Keratinocyte (primary cell): ENCODE results near the gene SEPTIN1. TPM values are rescaled to one million over a fixed set of nuclear protein-coding genes. Genes with fewer than 3 reads are reported as not detected.

ENCODE experiments used
- DNase-seq: peaks from one replicate; pipeline ENCODE4 v3.0.0-alpha.2; 2011; ENCODE audit warnings: low read depth, missing footprints, low spot score
- FAIRE-seq: peaks from 2 replicates; lab custom pipeline; 2011; peaks lifted over from hg19 to GRCh38; lab: Jason Lieb, UNC
- H2AFZ ChIP-seq: 2 replicates; pipeline ENCODE4 v1.6.0; 2012; ENCODE audit warnings: low read length, control low read depth, inconsistent platforms; ENCODE audit not compliant: control insufficient read depth
- H3K27ac ChIP-seq: 2 replicates; pipeline ENCODE4 v1.5.1; 2011; ENCODE audit warnings: low read length; ENCODE audit not compliant: control insufficient read depth, insufficient read depth
- H3K27me3 ChIP-seq: 3 replicates; pipeline ENCODE4 v1.6.0; 2011; ENCODE audit warnings: low read length; ENCODE audit not compliant: control insufficient read depth, insufficient read depth; ENCODE audit errors: extremely low read depth
- H3K36me3 ChIP-seq, 2 experiments: 2 replicates in 1 of 2; 3 replicates in 1 of 2; pipeline ENCODE4 v1.5.1; 2011; ENCODE audit warnings: low read length in 2 of 2, mild to moderate bottlenecking in 1 of 2; ENCODE audit not compliant: control insufficient read depth in 2 of 2, insufficient read depth in 2 of 2; ENCODE audit errors: extremely low read depth in 1 of 2
- H3K4me1 ChIP-seq: 3 replicates; pipeline ENCODE4 v1.5.1; 2011; ENCODE audit warnings: low read length; ENCODE audit not compliant: control insufficient read depth, insufficient read depth; ENCODE audit errors: extremely low read depth
- H3K4me2 ChIP-seq: 3 replicates; pipeline ENCODE4 v1.6.0; 2011; ENCODE audit warnings: low read depth, low read length; ENCODE audit not compliant: control insufficient read depth, insufficient read depth; ENCODE audit errors: extremely low read depth
- H3K4me3 ChIP-seq, 3 experiments: fragments of 200-600 bp in 1 of 3; sonication (generic) in 1 of 3; 2 replicates in 2 of 3; 3 replicates in 1 of 3; pipeline ENCODE4 v1.5.1; 2011 to 2016; ENCODE audit warnings: low read length in 3 of 3, mild to moderate bottlenecking in 3 of 3, control low read depth in 2 of 3, inconsistent platforms in 1 of 3, low read depth in 1 of 3, mixed read lengths in 1 of 3, mixed run types in 1 of 3, moderate library complexity in 1 of 3; ENCODE audit not compliant: control insufficient read depth in 2 of 3, insufficient read depth in 2 of 3; ENCODE audit errors: extremely low read depth in 1 of 3
- H3K79me2 ChIP-seq: 2 replicates; pipeline ENCODE4 v1.6.0; 2012; ENCODE audit warnings: low read length; ENCODE audit not compliant: control insufficient read depth, insufficient read depth
- H3K9ac ChIP-seq: 3 replicates; pipeline ENCODE4 v1.6.0; 2011; ENCODE audit warnings: low read length; ENCODE audit not compliant: control insufficient read depth, insufficient read depth; ENCODE audit errors: extremely low read depth
- H3K9me1 ChIP-seq: 3 replicates; pipeline ENCODE4 v1.6.0; 2011; ENCODE audit warnings: low read length; ENCODE audit not compliant: control insufficient read depth, insufficient read depth; ENCODE audit errors: extremely low read depth
- H3K9me3 ChIP-seq: 2 replicates; pipeline ENCODE4 v1.5.1; 2012; ENCODE audit warnings: low read depth, low read length; ENCODE audit not compliant: control insufficient read depth
- H4K20me1 ChIP-seq: 3 replicates; pipeline ENCODE4 v1.6.0; 2011; ENCODE audit warnings: low read length; ENCODE audit not compliant: control insufficient read depth, insufficient read depth; ENCODE audit errors: extremely low read depth
- CTCF ChIP-seq, 3 experiments: IDR thresholded peaks in 1 of 3; conservative IDR thresholded peaks in 1 of 3; optimal IDR thresholded peaks in 1 of 3; 2 replicates in 2 of 3; 3 replicates in 1 of 3; pipeline versions ENCODE3 to v1.5.1; 2011; ENCODE audit warnings: low read length in 3 of 3, mild to moderate bottlenecking in 3 of 3, moderate library complexity in 2 of 3, control low read depth in 1 of 3, inconsistent platforms in 1 of 3; ENCODE audit not compliant: insufficient read depth in 2 of 3; ENCODE audit errors: extremely low read depth in 1 of 3
- EZH2 ChIP-seq: IDR thresholded peaks from one replicate; pipeline ENCODE4 v1.6.1; 2012; ENCODE audit warnings: inconsistent platforms, mild to moderate bottlenecking, low read length, moderate library complexity
- dilution Hi-C: fragments of 300-500 bp; cut with MboI; formaldehyde crosslinking; loops from one replicate; pipeline ENCODE4 v1.7.0; 2020; ENCODE audit warnings: low sequenced_read_pairs; ENCODE audit not compliant: extremely low pct_ligation_motif_present
- polyA minus RNA-seq, 3 experiments: library from RNA; depleted of rRNA, polyadenylated mRNA; stranded (reverse); fragments of >200 nt; gene quantifications; 1 replicate in 1 of 3; 2 replicates in 1 of 3; 3 replicates in 1 of 3; pipeline ENCODE4 v1.2.3, GENCODE V29; 2011
- polyA plus RNA-seq, 5 experiments: library from polyadenylated mRNA; depleted of rRNA in 3 of 5; stranded (reverse) in 3 of 5; stranded (forward) in 1 of 5; unstranded in 1 of 5; fragments of >200 nt; gene quantifications; 1 replicate in 1 of 5; 2 replicates in 3 of 5; 3 replicates in 1 of 5; pipeline versions ENCODE4 v1.2.1 to v1.2.3, GENCODE V29; 2011 to 2012; ENCODE audit warnings: missing spikeins in 2 of 5, low read depth in 1 of 5, low replicate concordance in 1 of 5

Gene SEPTIN1
- polyA plus RNA-seq (0.04 TPM in 1 of 3 replicates, not detected in the others), polyA minus RNA-seq (not detected in 3 replicates)
- polyA plus RNA-seq (2011; ENCODE audit: low read depth) = 0.27 TPM
- polyA plus RNA-seq (2011; cell fraction: cytosol; rRNA removed) = 0.09 TPM in 1 of 2 replicates, not detected in the other
- 0.08 TPM in 1 of 2 replicates, not detected in the other for polyA plus RNA-seq (2011; cell fraction: nucleus; rRNA removed)
- 0.37 and 0.42 TPM in 2 replicates for polyA plus RNA-seq (2012; ENCODE audit: low replicate concordance)
- polyA minus RNA-seq (2011; cell fraction: cytosol; rRNA and poly(A)+ RNA removed) = not detected
- not detected in 2 replicates for polyA minus RNA-seq (2011; cell fraction: nucleus; rRNA and poly(A)+ RNA removed)

- dilution Hi-C loops = no loop called here
- H3K4me1 ChIP-seq = peaks cover 6% of the 10 kb centered on the region
- no peak within 1 kb of the TSS for H3K9ac ChIP-seq
- FAIRE-seq (no peak), DNase-seq (no peak)
- no peaks in the 10 kb centered on the region for H3K9me3 ChIP-seq
- H3K9me1 ChIP-seq = no peaks in the 10 kb centered on the region
- H3K27me3 ChIP-seq = no peaks in the 10 kb centered on the region
- H3K4me3 ChIP-seq = no peak within 1 kb of the TSS
- no peak within 1 kb of the TSS for H3K27ac ChIP-seq
- no peak within 1 kb of the TSS for H2AFZ ChIP-seq
- H3K4me2 ChIP-seq = no peak within 1 kb of the TSS
- TF ChIP-seq EZH2 = no peak
- TF ChIP-seq CTCF (optimal IDR thresholded peaks at IDR 0.05 in 1 of 3, IDR thresholded peaks at IDR 0.05 in 1 of 3, conservative IDR thresholded peaks at IDR 0.05 in 1 of 3; ENCODE audit: extremely low read depth in 1 of 3, insufficient read depth in 2 of 3, low read length in 3 of 3) = no peak
- H3K36me3 ChIP-seq = peaks cover 0 to 2% of the 10 kb centered on the region in 2 experiments
- H3K79me2 ChIP-seq = no peaks in the 10 kb centered on the region
- no peaks in the 10 kb centered on the region for H4K20me1 ChIP-seq
These were observed at the start of gene SEPTIN1 for GRCh38 chr16:30382111-30382881. TSS of gene SEPTIN1 (minus strand) at chr16:30382561. CDS start at chr16:30382542, 19 bp downstream.

DNA sequence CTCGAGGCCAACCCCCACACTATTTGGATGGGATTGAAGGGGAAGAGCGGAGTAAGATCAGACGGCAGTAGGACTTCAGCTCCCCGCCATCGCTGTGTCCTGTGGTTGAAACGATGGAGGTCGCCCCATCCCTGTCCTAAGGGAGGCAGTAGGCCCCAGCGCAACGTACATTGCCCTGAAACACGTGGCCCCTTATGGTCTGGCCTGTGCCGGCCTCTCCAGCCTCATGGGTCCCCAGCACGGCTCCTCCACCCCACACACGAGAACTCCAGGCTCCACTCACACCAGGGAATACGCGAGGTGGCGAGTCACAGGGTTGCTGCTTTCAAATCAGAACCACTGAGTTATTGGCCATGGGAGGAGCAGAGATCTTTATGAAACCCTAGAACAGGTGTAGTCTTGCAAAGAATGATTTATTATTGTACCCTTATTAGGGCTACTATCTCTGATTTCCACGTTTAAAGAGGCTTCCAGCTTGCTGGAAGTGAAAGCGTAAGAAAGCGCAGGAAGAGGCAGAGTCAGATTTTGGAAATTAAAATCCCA is 48.1 kb upstream of the SEPTIN1 start:
- peaks cover 17% of the 10 kb centered on the region for H3K4me1 ChIP-seq
- FAIRE-seq = no peak
- no peaks in the 10 kb centered on the region for H3K27me3 ChIP-seq
- dilution Hi-C loops = no loop called here
- peak overlapping the region in 1 of 3 experiments; percentile 30 for H3K4me3 ChIP-seq
- H3K9me1 ChIP-seq = no peaks in the 10 kb centered on the region
- peaks cover 1 to 10% of the 10 kb centered on the region in 2 experiments for H3K36me3 ChIP-seq
- H2AFZ ChIP-seq = peak overlapping the region; percentile 45
- TF ChIP-seq CTCF (optimal IDR thresholded peaks at IDR 0.05 in 1 of 3, IDR thresholded peaks at IDR 0.05 in 1 of 3, conservative IDR thresholded peaks at IDR 0.05 in 1 of 3; ENCODE audit: extremely low read depth in 1 of 3, insufficient read depth in 2 of 3, low read length in 3 of 3) = peak in 1 of 3 experiments; percentile 41
- no peak for TF ChIP-seq EZH2
- no peak overlapping the region for H3K27ac ChIP-seq
- peak overlapping the region; percentile 46 for H3K4me2 ChIP-seq
- H3K79me2 ChIP-seq = peaks cover 27% of the 10 kb centered on the region
- DNase-seq = no peak
- no peak overlapping the region for H3K9ac ChIP-seq
- H4K20me1 ChIP-seq = no peaks in the 10 kb centered on the region
- no peaks in the 10 kb centered on the region for H3K9me3 ChIP-seq
